PC-9 (cell line): ENCODE measurements around the gene LYST. TPM values are rescaled to one million over a fixed set of nuclear protein-coding genes. Genes with fewer than 3 reads are reported as not detected.

Experiments used
- BruUV-seq: library from RNA; stranded (reverse); fragments of 400-500 nt; replicated peaks from 2 replicates; lab custom pipeline; 2021; lab: Mats Ljungman, UMichigan
- CTCF ChIA-PET: fragments of 300-600 bp; sonication (Branson Sonifier 250); formaldehyde crosslinking; loops from one replicate; lab custom pipeline; 2022; ENCODE audit warnings: antibody characterized with exemption; lab: Charles Lee
- POLR2A ChIA-PET: fragments of 300-600 bp; sonication (Branson Sonifier 250); formaldehyde crosslinking; loops from one replicate; lab custom pipeline; 2022; ENCODE audit warnings: antibody characterized with exemption; ENCODE audit not compliant: unreplicated experiment; lab: Charles Lee
- DNase-seq, 2 experiments: peaks; one replicate each; pipeline versions ENCODE4 v3.0.0 to v3.0.0-alpha.2; 2015 to 2022; ENCODE audit warnings: mixed read lengths in 1 of 2
- H2AFZ ChIP-seq: fragments of 200-600 bp; sonication (generic); 2 replicates; pipeline ENCODE4 v1.8.1; 2017; ENCODE audit warnings: antibody characterized with exemption
- H3F3A ChIP-seq: fragments of 200-600 bp; sonication (generic); 2 replicates; pipeline ENCODE4 v1.8.1; 2017; ENCODE audit warnings: antibody characterized with exemption, mild to moderate bottlenecking, low read depth; ENCODE audit not compliant: insufficient read depth
- H3K27ac ChIP-seq: fragments of 200-600 bp; sonication (generic); 2 replicates; pipeline ENCODE4 v1.6.1; 2016; ENCODE audit warnings: mixed run types
- H3K27me3 ChIP-seq: fragments of 200-600 bp; sonication (generic); 2 replicates; pipeline ENCODE4 v1.6.1; 2016; ENCODE audit warnings: low read depth, mixed run types; ENCODE audit not compliant: insufficient read depth
- H3K36me3 ChIP-seq: fragments of 200-600 bp; sonication (generic); 2 replicates; pipeline ENCODE4 v1.6.1; 2016; ENCODE audit warnings: low read depth, mixed run types
- H3K4me1 ChIP-seq: fragments of 200-600 bp; sonication (generic); replicated peaks from 2 replicates; pipeline ENCODE4 v1.6.1; 2016; ENCODE audit warnings: mixed run types; ENCODE audit not compliant: insufficient read depth
- H3K4me2 ChIP-seq: fragments of 200-600 bp; sonication (generic); 2 replicates; pipeline ENCODE4 v1.6.1; 2017; ENCODE audit warnings: mixed run types
- H3K4me3 ChIP-seq: fragments of 200-600 bp; sonication (generic); 2 replicates; pipeline ENCODE4 v1.6.1; 2016; ENCODE audit warnings: mixed run types
- H3K79me2 ChIP-seq: fragments of 200-600 bp; sonication (generic); 2 replicates; pipeline ENCODE4 v1.6.1; 2017; ENCODE audit warnings: low read depth, mixed run types
- H3K9me2 ChIP-seq: fragments of 200-600 bp; sonication (generic); 2 replicates; pipeline ENCODE4 v1.8.1; 2017; ENCODE audit warnings: mild to moderate bottlenecking; ENCODE audit not compliant: insufficient read depth
- H3K9me3 ChIP-seq: fragments of 200-600 bp; sonication (generic); 2 replicates; pipeline ENCODE4 v1.8.1; 2016; ENCODE audit warnings: low read depth; ENCODE audit not compliant: insufficient read depth
- H4K20me1 ChIP-seq: fragments of 200-600 bp; sonication (generic); 2 replicates; pipeline ENCODE4 v1.8.1; 2017; ENCODE audit not compliant: insufficient read depth
- EZH2 ChIP-seq: fragments of 200-600 bp; sonication (generic); IDR thresholded peaks from 2 replicates; pipeline ENCODE4 v1.8.0; 2017; ENCODE audit warnings: antibody characterized with exemption, low read depth
- intact Hi-C: fragments of 100-400 bp; cut with micrococcal nuclease; formaldehyde crosslinking; loops from one replicate; pipeline ENCODE4 v1.10.0; 2022; ENCODE audit not compliant: unreplicated experiment
- total RNA-seq: library from RNA; stranded (reverse); gene quantifications from 2 replicates; pipeline ENCODE4 v1.2.3, GENCODE V29; 2021
- TF ChIP-seq, protein P1 (sequence below): fragments of 200-600 bp; sonication (generic); conservative IDR thresholded peaks from 2 replicates; pipeline ENCODE4 v1.6.1; 2017; ENCODE audit warnings: mixed run types, antibody characterized with exemption, mild to moderate bottlenecking, moderate library complexity

Gene LYST
- total RNA-seq, 1 experiment from 2014 or later: 14.1 TPM

DNA sequence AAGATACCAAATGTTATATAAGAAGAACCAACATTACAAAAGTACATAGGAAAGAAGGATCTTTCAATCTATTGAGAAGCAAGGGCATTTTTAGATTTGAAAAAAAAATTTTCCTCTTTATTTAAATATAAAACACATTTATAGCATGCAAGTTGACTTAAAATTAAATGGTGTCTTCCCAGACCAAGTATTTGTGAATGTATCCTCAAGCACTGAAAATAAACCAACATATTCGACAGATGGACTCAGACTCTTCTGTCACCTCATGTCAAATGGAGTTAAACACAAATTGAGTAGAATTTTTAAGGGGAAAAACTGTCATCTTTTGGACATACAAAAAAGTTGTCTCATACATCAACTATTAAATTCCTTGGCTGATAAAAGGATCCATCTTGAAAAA, 140.1 kb downstream of the LYST start:
- DNase-seq: no peak
- Histone ChIP-seq H3F3A (peaks cover 4% of the 10 kb centered on the region; the same call in 1 of the 2 replicates), H2AFZ (no peak overlapping the region), H3K36me3 (no peaks in the 10 kb centered on the region; the same call in 1 of the 2 replicates), H3K79me2 (no peaks in the 10 kb centered on the region), H3K4me3 (no peak overlapping the region), H3K4me1 (peaks cover 5% of the 10 kb centered on the region; the same call in 1 of the 2 replicates), H3K9me2 (no peaks in the 10 kb centered on the region), H3K27ac (no peak overlapping the region), H3K4me2 (no peak overlapping the region), H4K20me1 (no peaks in the 10 kb centered on the region), H3K9me3 (no peaks in the 10 kb centered on the region), H3K27me3 (no peaks in the 10 kb centered on the region)
- ChIA-PET POLR2A (no interaction called here), CTCF (no interaction called here)
- intact Hi-C loops: no loop called here
- BruUV-seq: no TSS peak
- TF ChIP-seq, protein P1, sequence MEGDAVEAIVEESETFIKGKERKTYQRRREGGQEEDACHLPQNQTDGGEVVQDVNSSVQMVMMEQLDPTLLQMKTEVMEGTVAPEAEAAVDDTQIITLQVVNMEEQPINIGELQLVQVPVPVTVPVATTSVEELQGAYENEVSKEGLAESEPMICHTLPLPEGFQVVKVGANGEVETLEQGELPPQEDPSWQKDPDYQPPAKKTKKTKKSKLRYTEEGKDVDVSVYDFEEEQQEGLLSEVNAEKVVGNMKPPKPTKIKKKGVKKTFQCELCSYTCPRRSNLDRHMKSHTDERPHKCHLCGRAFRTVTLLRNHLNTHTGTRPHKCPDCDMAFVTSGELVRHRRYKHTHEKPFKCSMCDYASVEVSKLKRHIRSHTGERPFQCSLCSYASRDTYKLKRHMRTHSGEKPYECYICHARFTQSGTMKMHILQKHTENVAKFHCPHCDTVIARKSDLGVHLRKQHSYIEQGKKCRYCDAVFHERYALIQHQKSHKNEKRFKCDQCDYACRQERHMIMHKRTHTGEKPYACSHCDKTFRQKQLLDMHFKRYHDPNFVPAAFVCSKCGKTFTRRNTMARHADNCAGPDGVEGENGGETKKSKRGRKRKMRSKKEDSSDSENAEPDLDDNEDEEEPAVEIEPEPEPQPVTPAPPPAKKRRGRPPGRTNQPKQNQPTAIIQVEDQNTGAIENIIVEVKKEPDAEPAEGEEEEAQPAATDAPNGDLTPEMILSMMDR: no peak
- no peak for TF ChIP-seq EZH2

DNA sequence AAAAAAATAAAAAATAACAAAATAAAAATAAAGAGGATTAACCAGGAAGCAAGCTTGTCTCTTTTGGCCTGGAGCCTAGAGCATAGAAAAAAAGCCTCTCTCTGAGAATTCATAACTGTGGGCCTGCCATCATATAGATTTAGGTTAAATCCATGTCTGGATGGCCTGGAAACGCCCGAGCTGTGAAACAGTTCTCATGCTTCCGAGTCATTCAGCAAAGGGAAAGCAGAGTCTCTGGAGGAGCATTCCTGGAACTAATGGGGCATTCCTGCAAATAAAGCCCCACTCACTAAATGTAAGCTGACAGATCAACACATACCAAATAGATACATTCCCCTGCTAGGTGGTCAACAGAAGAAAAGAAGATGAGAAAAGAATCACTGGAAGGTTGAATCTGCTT, 141.3 kb downstream of the LYST start:
- no peak for DNase-seq
- ChIA-PET CTCF (interaction anchor here (0.6 kb wide), 1 partner anchor 126 kb away, joined by 6 read pairs; no protein-coding TSS in a partner anchor), POLR2A (interaction anchor here (0.5 to 0.7 kb wide), 2 partner anchors 256 to 1094 kb away, joined by 5 to 8 read pairs; no protein-coding TSS in a partner anchor)
- Histone ChIP-seq H2AFZ (no peak overlapping the region), H3K79me2 (no peaks in the 10 kb centered on the region), H3K4me3 (no peak overlapping the region), H3K4me1 (peaks cover 5% of the 10 kb centered on the region; the same call in 1 of the 2 replicates), H3K9me2 (no peaks in the 10 kb centered on the region), H4K20me1 (no peaks in the 10 kb centered on the region), H3F3A (0 out of 2 replicates have a peak, but pooled peaks cover 6% of the 10 kb centered on the region), H3K9me3 (no peaks in the 10 kb centered on the region), H3K4me2 (no peak overlapping the region), H3K36me3 (peaks cover 4% of the 10 kb centered on the region; the same call in 1 of the 2 replicates), H3K27ac (no peak overlapping the region), H3K27me3 (no peaks in the 10 kb centered on the region)
- no TSS peak for BruUV-seq
- intact Hi-C loops: no loop called here
- TF ChIP-seq, protein P1: no peak
- TF ChIP-seq EZH2: no peak

DNA sequence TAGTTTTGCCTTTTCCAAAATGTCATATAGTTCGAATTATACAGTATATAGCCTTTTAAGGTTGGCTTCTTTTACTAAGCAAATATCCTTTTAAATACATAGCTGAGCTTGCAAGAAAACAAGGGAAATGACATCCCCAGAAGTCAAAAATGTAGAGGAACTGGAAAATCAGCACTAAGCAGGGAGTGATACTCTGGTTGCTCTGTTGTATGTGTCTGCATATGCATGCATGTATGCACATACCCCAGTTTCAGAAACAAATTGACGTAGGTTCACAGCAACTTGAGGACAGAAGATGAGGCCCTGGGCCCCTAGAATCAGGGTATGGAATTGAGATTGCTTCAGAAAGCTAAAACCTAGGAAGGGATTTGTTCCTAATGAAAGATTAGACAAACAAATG, 142.0 kb downstream of the LYST start:
- no peak overlapping the region for H3K27ac ChIP-seq
- no TSS peak for BruUV-seq
- DNase-seq: no peak
- H2AFZ ChIP-seq: no peak overlapping the region
- H3K79me2 ChIP-seq: no peaks in the 10 kb centered on the region
- H4K20me1 ChIP-seq: no peaks in the 10 kb centered on the region
- TF ChIP-seq, protein P1: no peak
- TF ChIP-seq EZH2: no peak
- ChIA-PET POLR2A (interaction anchor here (0.6 kb wide), 1 partner anchor 197 kb away, joined by 3 read pairs; no protein-coding TSS in a partner anchor), CTCF (interaction anchor here (0.6 kb wide), 1 partner anchor 125 kb away, joined by 6 read pairs; no protein-coding TSS in a partner anchor)
- peaks cover 4% of the 10 kb centered on the region; the same call in 1 of the 2 replicates for H3K36me3 ChIP-seq
- H3K27me3 ChIP-seq: no peaks in the 10 kb centered on the region
- H3F3A ChIP-seq: 0 out of 2 replicates have a peak, but pooled peaks cover 6% of the 10 kb centered on the region
- peaks cover 5% of the 10 kb centered on the region; the same call in 1 of the 2 replicates for H3K4me1 ChIP-seq
- intact Hi-C loops: no loop called here
- H3K4me2 ChIP-seq: no peak overlapping the region
- H3K4me3 ChIP-seq: no peak overlapping the region
- H3K9me2 ChIP-seq: 0 out of 2 replicates have a peak, but pooled peaks cover under 1% of the 10 kb centered on the region
- no peaks in the 10 kb centered on the region for H3K9me3 ChIP-seq
